OCI-LY3 (cell line): Measurements from ENCODE around the gene RAP1GAP2.

ENCODE experiments used
- H2AFZ ChIP-seq: fragments of 200-600, 300-600 bp; shearing (Covaris generic); 2 replicates; pipeline ENCODE4 v1.6.0; 2014; ENCODE audit warnings: antibody characterized with exemption, low read depth, low read length
- H3K27ac ChIP-seq: fragments of 200-600, 300-600 bp; sonication (generic); 2 replicates; pipeline ENCODE4 v1.5.1; 2014; ENCODE audit warnings: mild to moderate bottlenecking, low read length, moderate library complexity, mixed read lengths
- H3K27me3 ChIP-seq: fragments of 200-600, 300-600 bp; sonication (generic); 2 replicates; pipeline ENCODE4 v1.6.1; 2014; ENCODE audit warnings: low read depth, low read length, mixed read lengths
- H3K36me3 ChIP-seq: fragments of 200-600, 300-600 bp; sonication (generic); replicated peaks from 2 replicates; pipeline ENCODE3; 2014; ENCODE audit warnings: low read depth, low read length, mixed read lengths
- H3K4me1 ChIP-seq: fragments of 300-600, 200-600 bp; sonication (generic); 2 replicates; pipeline ENCODE4 v1.6.1; 2014; ENCODE audit warnings: low read length, mixed read lengths
- H3K4me2 ChIP-seq: fragments of 200-600, 300-600 bp; sonication (generic); 2 replicates; pipeline ENCODE4 v1.6.1; 2014; ENCODE audit warnings: low read length, mixed read lengths
- H3K4me3 ChIP-seq: fragments of 300-600, 200-600 bp; sonication (generic); 2 replicates; pipeline ENCODE4 v1.5.1; 2014; ENCODE audit warnings: antibody characterized with exemption, mild to moderate bottlenecking, low read length, moderate library complexity
- H3K79me2 ChIP-seq: fragments of 300-600, 200-600 bp; shearing (Covaris generic); 2 replicates; pipeline ENCODE4 v1.6.1; 2014; ENCODE audit warnings: mild to moderate bottlenecking, low read length, mixed read lengths
- H3K9ac ChIP-seq: fragments of 300-600, 200-600 bp; shearing (Covaris generic); 2 replicates; pipeline ENCODE4 v1.6.0; 2014; ENCODE audit warnings: mild to moderate bottlenecking, low read length, moderate library complexity
- H3K9me3 ChIP-seq: fragments of 200-600, 300-600 bp; shearing (Covaris generic); 2 replicates; pipeline ENCODE4 v1.6.1; 2014; ENCODE audit warnings: low read length, mixed read lengths; ENCODE audit not compliant: insufficient read depth
- H4K20me1 ChIP-seq: fragments of 200-600, 300-600 bp; sonication (generic); 2 replicates; pipeline ENCODE4 v1.6.1; 2016; ENCODE audit warnings: low read length, mixed read lengths; ENCODE audit not compliant: insufficient read depth
- EZH2phosphoT487 ChIP-seq: fragments of 200-600 bp; shearing (Covaris generic); IDR thresholded peaks from 2 replicates; pipeline ENCODE4 v1.6.1; 2018; ENCODE audit warnings: antibody characterized with exemption, mixed run types, low read depth
- TF ChIP-seq, protein P1 (sequence below): fragments of 200-600, 300-600 bp; sonication (generic); IDR thresholded peaks from 2 replicates; pipeline ENCODE4 v1.5.1; 2014; ENCODE audit warnings: antibody characterized with exemption, low read length, low read depth

Gene RAP1GAP2

DNA sequence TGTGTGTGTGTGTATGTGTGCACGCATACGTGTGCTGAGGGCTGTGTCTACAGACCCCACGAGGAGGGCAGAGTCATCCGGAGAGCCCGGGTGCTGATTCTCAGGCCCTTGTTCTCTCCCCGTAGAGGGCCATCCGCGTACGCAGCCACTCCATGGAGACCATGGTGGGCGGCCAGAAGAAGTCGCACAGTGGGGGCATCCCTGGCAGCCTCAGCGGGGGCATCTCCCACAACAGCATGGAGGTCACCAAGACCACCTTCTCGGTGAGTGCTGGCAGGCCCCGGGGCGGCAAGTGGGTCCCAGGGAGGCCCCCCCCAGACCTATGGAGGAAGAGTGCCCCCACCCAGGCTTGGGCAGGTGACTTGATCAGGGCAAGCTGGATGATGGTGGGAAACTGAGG, 221.7 kb downstream of the RAP1GAP2 start:
- Histone ChIP-seq H3K4me1 (no peaks in the 10 kb centered on the region), H3K4me2 (no peak overlapping the region), H3K9me3 (no peaks in the 10 kb centered on the region), H3K27ac (no peak overlapping the region), H3K27me3 (no peaks in the 10 kb centered on the region), H3K79me2 (no peaks in the 10 kb centered on the region), H4K20me1 (no peaks in the 10 kb centered on the region), H3K4me3 (no peak overlapping the region), H2AFZ (no peak overlapping the region), H3K9ac (no peak overlapping the region), H3K36me3 (peaks cover 13% of the 10 kb centered on the region)
- TF ChIP-seq, protein P1, sequence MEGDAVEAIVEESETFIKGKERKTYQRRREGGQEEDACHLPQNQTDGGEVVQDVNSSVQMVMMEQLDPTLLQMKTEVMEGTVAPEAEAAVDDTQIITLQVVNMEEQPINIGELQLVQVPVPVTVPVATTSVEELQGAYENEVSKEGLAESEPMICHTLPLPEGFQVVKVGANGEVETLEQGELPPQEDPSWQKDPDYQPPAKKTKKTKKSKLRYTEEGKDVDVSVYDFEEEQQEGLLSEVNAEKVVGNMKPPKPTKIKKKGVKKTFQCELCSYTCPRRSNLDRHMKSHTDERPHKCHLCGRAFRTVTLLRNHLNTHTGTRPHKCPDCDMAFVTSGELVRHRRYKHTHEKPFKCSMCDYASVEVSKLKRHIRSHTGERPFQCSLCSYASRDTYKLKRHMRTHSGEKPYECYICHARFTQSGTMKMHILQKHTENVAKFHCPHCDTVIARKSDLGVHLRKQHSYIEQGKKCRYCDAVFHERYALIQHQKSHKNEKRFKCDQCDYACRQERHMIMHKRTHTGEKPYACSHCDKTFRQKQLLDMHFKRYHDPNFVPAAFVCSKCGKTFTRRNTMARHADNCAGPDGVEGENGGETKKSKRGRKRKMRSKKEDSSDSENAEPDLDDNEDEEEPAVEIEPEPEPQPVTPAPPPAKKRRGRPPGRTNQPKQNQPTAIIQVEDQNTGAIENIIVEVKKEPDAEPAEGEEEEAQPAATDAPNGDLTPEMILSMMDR = no peak
- no peak for TF ChIP-seq EZH2phosphoT487

- Histone ChIP-seq H3K4me3 (no peak overlapping the region), H3K4me1 (no peaks in the 10 kb centered on the region), H3K27me3 (no peaks in the 10 kb centered on the region), H3K9me3 (no peaks in the 10 kb centered on the region), H3K36me3 (peaks cover 17% of the 10 kb centered on the region), H3K9ac (no peak overlapping the region), H3K27ac (no peak overlapping the region), H4K20me1 (no peaks in the 10 kb centered on the region), H3K79me2 (no peaks in the 10 kb centered on the region), H3K4me2 (no peak overlapping the region), H2AFZ (no peak overlapping the region)
- TF ChIP-seq, protein P1 = no peak
- TF ChIP-seq EZH2phosphoT487 = no peak
Measured at GRCh38 chr17:3019761-3020160, 223.5 kb downstream of the RAP1GAP2 start.

DNA sequence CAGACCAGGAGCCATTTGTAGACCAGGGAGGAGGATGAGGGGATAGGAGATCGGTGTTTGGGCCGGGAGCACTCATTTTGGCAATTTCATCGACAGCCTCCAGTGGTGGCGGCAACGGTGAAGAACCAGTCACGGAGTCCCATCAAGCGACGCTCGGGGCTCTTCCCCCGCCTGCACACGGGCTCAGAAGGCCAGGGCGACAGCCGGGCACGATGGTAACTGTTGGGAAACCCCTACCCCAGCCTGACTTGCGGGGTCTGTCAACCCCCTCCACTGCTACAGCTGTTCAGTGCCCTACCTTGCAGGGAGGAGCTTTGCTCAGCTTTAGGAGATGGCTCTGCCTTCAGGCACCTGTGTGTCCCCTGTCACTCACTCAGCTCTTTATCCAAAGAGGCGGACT, 224.1 kb downstream of the RAP1GAP2 start:
- Histone ChIP-seq H3K9ac (no peak overlapping the region), H3K4me3 (no peak overlapping the region), H3K27me3 (no peaks in the 10 kb centered on the region), H3K4me2 (no peak overlapping the region), H4K20me1 (no peaks in the 10 kb centered on the region), H3K4me1 (no peaks in the 10 kb centered on the region), H3K9me3 (no peaks in the 10 kb centered on the region), H3K27ac (no peak overlapping the region), H3K79me2 (no peaks in the 10 kb centered on the region), H2AFZ (no peak overlapping the region), H3K36me3 (peaks cover 17% of the 10 kb centered on the region)
- TF ChIP-seq, protein P1 = no peak
- TF ChIP-seq EZH2phosphoT487 = no peak

DNA sequence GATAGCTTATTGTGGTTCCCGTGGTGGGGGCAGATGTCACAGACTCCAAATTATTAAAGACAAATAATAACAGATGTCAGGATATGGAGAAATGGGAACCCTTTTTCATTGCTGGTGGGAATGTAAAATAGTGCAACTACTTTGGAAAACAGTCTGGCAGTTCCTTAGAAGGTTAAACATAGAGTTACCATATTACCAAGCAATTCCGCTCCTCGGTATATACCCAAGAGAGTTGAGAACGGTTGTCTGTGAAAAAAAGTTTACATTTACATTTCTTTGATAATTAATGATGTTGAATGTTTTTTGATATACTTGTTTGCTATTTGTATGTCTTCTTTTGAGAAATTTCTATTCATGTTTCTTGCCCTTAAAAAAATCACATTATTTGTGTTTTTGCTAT, 226.0 kb downstream of the RAP1GAP2 start:
- Histone ChIP-seq H3K27me3 (no peaks in the 10 kb centered on the region), H3K36me3 (peaks cover 17% of the 10 kb centered on the region)
- TF ChIP-seq, protein P1 = no peak
- TF ChIP-seq EZH2phosphoT487 = no peak

More for the DNA sequence above, 226.0 kb downstream of the RAP1GAP2 start:
- no peak overlapping the region for H2AFZ ChIP-seq
- H3K79me2 ChIP-seq = no peaks in the 10 kb centered on the region
- H3K4me3 ChIP-seq = no peak overlapping the region
- H3K9ac ChIP-seq = no peak overlapping the region
- H3K9me3 ChIP-seq = no peaks in the 10 kb centered on the region
- H3K4me1 ChIP-seq = no peaks in the 10 kb centered on the region
- no peak overlapping the region for H3K4me2 ChIP-seq
- H4K20me1 ChIP-seq = no peaks in the 10 kb centered on the region
- H3K27ac ChIP-seq = no peak overlapping the region
